Activated T-cell treated with anti-CD3 and anti-CD28 coated beads for 48 hours (primary cell): ENCODE results near the gene PCSK7.
"Not testable (repeated sequence)": the region's sequence is repeated elsewhere in the genome, so short reads cannot be mapped to it uniquely, and the experiment has no call there.

Source experiments
- DNase-seq: peaks from one replicate; pipeline ENCODE4 v3.0.0-alpha.2; 2020; ENCODE audit warnings: low read depth

Gene PCSK7

GRCh38 chr11:117214404-117215110 lies 17.3 kb downstream of the PCSK7 start:
- DNase-seq = no peak

- DNase-seq = no peak
These were observed 19.0 kb downstream of the PCSK7 start for GRCh38 chr11:117212697-117213355.

GRCh38 chr11:117210620-117211019 lies 21.3 kb downstream of the PCSK7 start:
- no peak for DNase-seq

GRCh38 chr11:117209351-117210125 lies 22.3 kb downstream of the PCSK7 start:
- not testable (repeated sequence) for DNase-seq

GRCh38 chr11:117208710-117209109 lies 23.2 kb downstream of the PCSK7 start:
- not testable (repeated sequence) for DNase-seq

- DNase-seq = not testable (repeated sequence)
These were observed 24.4 kb downstream of the PCSK7 start for GRCh38 chr11:117207481-117207880.

- DNase-seq = not testable (repeated sequence)
These were observed 25.0 kb downstream of the PCSK7 start for GRCh38 chr11:117206859-117207258.

- DNase-seq = not testable (repeated sequence)
These were observed 25.8 kb downstream of the PCSK7 start for GRCh38 chr11:117206111-117206510.

GRCh38 chr11:117205211-117205818 lies 26.6 kb downstream of the PCSK7 start:
- DNase-seq = no peak

GRCh38 chr11:117204283-117205080 lies 27.4 kb downstream of the PCSK7 start:
- no peak for DNase-seq

- DNase-seq = no peak
These were observed 28.8 kb downstream of the PCSK7 start for GRCh38 chr11:117203069-117203407.

- DNase-seq = no peak
These were observed 29.3 kb downstream of the PCSK7 start for GRCh38 chr11:117202386-117203068.

- DNase-seq = no peak
These were observed 30.1 kb downstream of the PCSK7 start for GRCh38 chr11:117201658-117202305.

GRCh38 chr11:117200813-117201657 lies 30.8 kb downstream of the PCSK7 start:
- DNase-seq = no peak

GRCh38 chr11:117199916-117200812 lies 31.7 kb downstream of the PCSK7 start:
- no peak for DNase-seq

GRCh38 chr11:117199053-117199915 lies 32.6 kb downstream of the PCSK7 start, which contains the start of gene TAGLN:
TAGLN (plus strand) TSS chr11:117199370; CDS start chr11:117203014, 3,644 bp downstream.
- no peak for DNase-seq

GRCh38 chr11:117198613-117199012 lies 33.3 kb downstream of the PCSK7 start:
- DNase-seq = no peak
